ENCODE data around the gene SECISBP2L. TPM values are rescaled to one million over a fixed set of nuclear protein-coding genes. Genes with fewer than 3 reads are reported as not detected.

SECISBP2L gene
- total and polyA plus RNA-seq, 2 donors (not counting 1 experiment from before 2014, with no cell fraction given), result 13.0 to 121 TPM

DNA sequence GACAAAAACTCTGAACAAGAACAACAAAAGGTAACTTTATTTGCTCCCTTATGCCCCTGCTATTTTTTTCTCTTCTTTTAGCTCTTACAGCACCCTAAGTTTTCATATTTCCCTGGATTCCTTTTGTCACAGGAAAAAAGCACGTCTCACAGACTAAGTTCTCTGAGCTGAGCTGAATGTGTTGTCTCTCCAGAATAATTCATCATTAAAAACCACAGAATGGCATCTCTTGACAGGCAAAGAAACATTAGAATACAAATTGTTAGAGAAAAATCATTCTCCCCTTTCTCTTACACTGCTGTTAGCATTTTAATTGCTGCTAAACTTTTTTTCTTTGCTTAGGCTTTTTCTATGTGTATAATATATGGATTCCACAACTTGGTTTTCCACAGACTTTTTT, 48.7 kb upstream of the SECISBP2L start:
- Histone ChIP-seq H3K36me3 (replicated peaks in 1 of 2; ENCODE audit: control extremely low read depth in 1 of 2, control insufficient read depth in 1 of 2, extremely low read depth in 1 of 2, insufficient read depth in 2 of 2, low read length in 1 of 2) (peaks cover 0 to 2% of the 10 kb centered on the region in 2 experiments), H3K4me1 (ENCODE audit: control insufficient read depth in 2 of 2, insufficient read depth in 2 of 2, low read length in 2 of 2) (no peaks in the 10 kb centered on the region), H3K27me3 (replicated peaks in 1 of 4; ENCODE audit: control extremely low read depth in 1 of 4, control insufficient read depth in 3 of 4, insufficient read depth in 4 of 4, low read length in 3 of 4) (no peaks in the 10 kb centered on the region), H3K4me2 (replicated peaks; ENCODE audit: low read depth, low read length, poor library complexity, severe bottlenecking) (no peak overlapping the region), H4K20me1 (ENCODE audit: control insufficient read depth, insufficient read depth, low read length, poor library complexity, severe bottlenecking) (no peaks in the 10 kb centered on the region), H3K79me2 (ENCODE audit: control insufficient read depth, insufficient read depth, low read length) (no peaks in the 10 kb centered on the region), H3K9ac (ENCODE audit: low read length) (no peak overlapping the region), H2AFZ (ENCODE audit: insufficient read depth, low read depth, low read length, poor library complexity, severe bottlenecking) (no peak overlapping the region), H3K4me3 (ENCODE audit: control extremely low read depth in 1 of 5, extremely low read depth in 1 of 5, insufficient read depth in 1 of 5, low read depth in 2 of 5, low read length in 4 of 5) (no peak overlapping the region), H3K27ac (ENCODE audit: low read length in 2 of 2) (no peak overlapping the region), H3K9me3 (ENCODE audit: control extremely low read depth in 1 of 3, control insufficient read depth in 2 of 3, insufficient read depth in 1 of 3, low read length in 2 of 3) (no peaks in the 10 kb centered on the region)
- ChIA-PET POLR2A (no interaction called here), CTCF (no interaction called here)
- WGBS (ENCODE audit: insufficient coverage), result no CpG with 5 or more reads among the region's 1 CpG
- Mint-ChIP-seq H3K4me3 (no peak overlapping the region), H3K27me3 (no peaks in the 10 kb centered on the region), H3K27ac (no peak overlapping the region), H3K9me3 (ENCODE audit: insufficient read depth) (no peaks in the 10 kb centered on the region), H3K4me1 (no peaks in the 10 kb centered on the region)
- DNase-seq, result no peak
- TF ChIP-seq, protein P1, sequence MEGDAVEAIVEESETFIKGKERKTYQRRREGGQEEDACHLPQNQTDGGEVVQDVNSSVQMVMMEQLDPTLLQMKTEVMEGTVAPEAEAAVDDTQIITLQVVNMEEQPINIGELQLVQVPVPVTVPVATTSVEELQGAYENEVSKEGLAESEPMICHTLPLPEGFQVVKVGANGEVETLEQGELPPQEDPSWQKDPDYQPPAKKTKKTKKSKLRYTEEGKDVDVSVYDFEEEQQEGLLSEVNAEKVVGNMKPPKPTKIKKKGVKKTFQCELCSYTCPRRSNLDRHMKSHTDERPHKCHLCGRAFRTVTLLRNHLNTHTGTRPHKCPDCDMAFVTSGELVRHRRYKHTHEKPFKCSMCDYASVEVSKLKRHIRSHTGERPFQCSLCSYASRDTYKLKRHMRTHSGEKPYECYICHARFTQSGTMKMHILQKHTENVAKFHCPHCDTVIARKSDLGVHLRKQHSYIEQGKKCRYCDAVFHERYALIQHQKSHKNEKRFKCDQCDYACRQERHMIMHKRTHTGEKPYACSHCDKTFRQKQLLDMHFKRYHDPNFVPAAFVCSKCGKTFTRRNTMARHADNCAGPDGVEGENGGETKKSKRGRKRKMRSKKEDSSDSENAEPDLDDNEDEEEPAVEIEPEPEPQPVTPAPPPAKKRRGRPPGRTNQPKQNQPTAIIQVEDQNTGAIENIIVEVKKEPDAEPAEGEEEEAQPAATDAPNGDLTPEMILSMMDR (IDR thresholded peaks at IDR 0.05), result no peak
- TF ChIP-seq EZH2 (IDR thresholded peaks at IDR 0.05; ENCODE audit: borderline replicate concordance, insufficient read depth, low read depth, low read length, poor library complexity, severe bottlenecking), result no peak
- ATAC-seq (ENCODE audit: low read depth), result no peak
- intact Hi-C loops (cut with micrococcal nuclease), result no loop called here

- DNase-seq (no peak), ATAC-seq (ENCODE audit: low read depth) (no peak)
- WGBS (ENCODE audit: insufficient coverage), result 90% methylated on average over 2 of the region's 4 CpGs
- Histone ChIP-seq H3K27ac (ENCODE audit: low read length in 2 of 2) (no peak overlapping the region), H2AFZ (ENCODE audit: insufficient read depth, low read depth, low read length, poor library complexity, severe bottlenecking) (no peak overlapping the region), H3K27me3 (replicated peaks in 1 of 4; ENCODE audit: control extremely low read depth in 1 of 4, control insufficient read depth in 3 of 4, insufficient read depth in 4 of 4, low read length in 3 of 4) (no peaks in the 10 kb centered on the region), H3K9ac (ENCODE audit: low read length) (no peak overlapping the region), H4K20me1 (ENCODE audit: control insufficient read depth, insufficient read depth, low read length, poor library complexity, severe bottlenecking) (no peaks in the 10 kb centered on the region), H3K4me3 (ENCODE audit: control extremely low read depth in 1 of 5, extremely low read depth in 1 of 5, insufficient read depth in 1 of 5, low read depth in 2 of 5, low read length in 4 of 5) (no peak overlapping the region), H3K4me2 (replicated peaks; ENCODE audit: low read depth, low read length, poor library complexity, severe bottlenecking) (no peak overlapping the region), H3K79me2 (ENCODE audit: control insufficient read depth, insufficient read depth, low read length) (no peaks in the 10 kb centered on the region), H3K36me3 (replicated peaks in 1 of 2; ENCODE audit: control extremely low read depth in 1 of 2, control insufficient read depth in 1 of 2, extremely low read depth in 1 of 2, insufficient read depth in 2 of 2, low read length in 1 of 2) (no peaks in the 10 kb centered on the region), H3K4me1 (ENCODE audit: control insufficient read depth in 2 of 2, insufficient read depth in 2 of 2, low read length in 2 of 2) (no peaks in the 10 kb centered on the region), H3K9me3 (ENCODE audit: control extremely low read depth in 1 of 3, control insufficient read depth in 2 of 3, insufficient read depth in 1 of 3, low read length in 2 of 3) (no peaks in the 10 kb centered on the region)
- TF ChIP-seq, protein P1 (IDR thresholded peaks at IDR 0.05), result no peak
- TF ChIP-seq EZH2 (IDR thresholded peaks at IDR 0.05; ENCODE audit: borderline replicate concordance, insufficient read depth, low read depth, low read length, poor library complexity, severe bottlenecking), result no peak
- H3K27me3 Mint-ChIP-seq, result no peaks in the 10 kb centered on the region
- intact Hi-C loops (cut with micrococcal nuclease), result no loop called here
- POLR2A ChIA-PET, result no interaction called here
- H3K4me1 Mint-ChIP-seq, result no peaks in the 10 kb centered on the region
- H3K9me3 Mint-ChIP-seq (ENCODE audit: insufficient read depth), result no peaks in the 10 kb centered on the region
- H3K27ac Mint-ChIP-seq, result no peak overlapping the region
- H3K4me3 Mint-ChIP-seq, result no peak overlapping the region
- CTCF ChIA-PET, result no interaction called here
These were observed 47.2 kb upstream of the SECISBP2L start for GRCh38 chr15:49093252-49094105.
